T47D (cell line): ENCODE measurements around the gene KIF17.

ENCODE experiments used
- DNase-seq, 2 experiments: peaks; one replicate each; pipeline versions ENCODE4 v3.0.0 to v3.0.0-alpha.2; 2011 to 2012; ENCODE audit warnings: low read depth in 1 of 2, low spot score in 1 of 2
- JUND ChIP-seq: IDR thresholded peaks from 2 replicates; pipeline ENCODE4 v1.6.1; 2012; ENCODE audit warnings: low read depth
- in situ Hi-C: cut with HindIII; loops from 2 replicates; pipeline ENCODE4 v1.10.0; 2016; ENCODE audit warnings: low sequenced_read_pairs, low pct_unique_long_range_greater_than_20kb

KIF17 gene

DNA sequence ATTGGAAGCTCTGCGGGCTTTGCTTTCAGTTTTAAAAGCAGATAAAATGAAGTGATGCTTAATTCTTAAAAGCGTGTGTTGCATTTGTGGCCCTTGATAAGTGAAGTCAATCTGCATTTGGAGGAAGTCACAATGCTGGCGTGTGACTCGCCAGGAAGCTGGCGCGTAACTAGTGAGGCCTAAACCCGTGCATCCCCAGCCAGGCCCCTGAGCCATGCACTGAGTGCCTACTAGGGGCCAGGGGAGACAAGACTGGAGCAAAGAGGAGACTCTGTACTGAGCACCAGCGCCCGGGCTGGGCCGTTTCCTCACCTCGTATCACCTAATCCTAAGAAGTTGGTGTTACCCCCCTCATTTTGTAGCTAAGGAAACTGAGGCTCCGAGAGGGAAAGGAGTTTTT is 52.1 kb downstream of the KIF17 start:
- in situ Hi-C loops = no loop called here
- DNase-seq = no peak
- no peak for TF ChIP-seq JUND

DNA sequence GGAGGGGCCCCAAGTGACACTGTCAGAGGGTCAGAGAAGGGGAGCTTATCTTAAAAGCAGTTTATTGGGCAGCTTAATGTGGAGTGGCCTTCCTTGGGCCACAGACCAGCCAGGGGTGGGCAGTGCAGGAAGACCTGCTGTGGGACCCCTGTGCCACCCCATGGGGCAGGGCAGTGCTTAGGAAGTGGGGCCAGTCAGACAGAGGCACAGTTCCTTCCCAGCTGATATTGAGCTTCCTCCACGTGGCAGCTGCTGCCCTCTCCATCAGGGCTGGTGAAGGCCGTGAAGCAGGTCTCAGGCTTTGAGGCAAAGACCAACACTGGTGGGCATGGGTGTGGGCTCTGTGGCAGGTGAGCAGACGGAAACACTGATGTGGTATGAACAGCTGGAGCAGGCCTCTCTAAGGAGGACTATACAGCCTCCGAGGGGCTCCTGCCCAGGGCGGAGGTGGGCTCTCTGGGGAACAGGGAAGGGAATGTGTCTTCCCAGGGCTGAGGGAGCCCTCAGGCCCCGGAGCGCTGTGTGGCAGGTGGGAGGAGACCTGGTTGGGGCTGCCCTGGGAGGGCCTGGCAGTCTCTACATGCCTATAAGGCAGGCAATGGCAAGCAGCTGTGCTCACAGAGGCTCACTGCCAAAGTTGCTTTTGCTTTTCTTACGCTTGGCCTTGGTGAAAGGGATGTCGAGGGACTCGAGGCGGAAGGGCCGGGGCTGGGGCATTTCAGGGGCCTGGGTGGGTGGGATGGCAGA is 53.7 kb downstream of the KIF17 start:
- in situ Hi-C loops = no loop called here
- no peak for DNase-seq
- TF ChIP-seq JUND = no peak

DNA sequence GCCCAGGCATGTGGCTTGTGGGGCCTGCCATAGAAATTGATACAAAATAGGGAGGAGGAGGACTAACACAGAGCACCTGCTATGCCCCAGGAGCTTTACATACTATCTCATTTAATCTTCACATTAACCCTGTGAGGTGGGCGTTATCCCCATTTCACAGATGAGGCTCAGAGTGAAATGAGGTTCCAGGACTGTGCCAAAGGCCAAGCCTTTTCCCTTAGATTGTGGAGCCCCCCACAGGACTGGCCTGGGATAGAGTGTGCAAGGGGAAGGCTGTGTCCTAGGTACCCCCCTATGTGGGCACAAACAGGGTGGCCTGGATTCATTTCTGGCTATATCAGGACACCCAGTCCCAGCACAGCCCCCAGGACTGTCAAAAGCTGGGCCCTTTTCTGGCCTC is 54.4 kb downstream of the KIF17 start:
- no peak for TF ChIP-seq JUND
- DNase-seq = no peak
- in situ Hi-C loops = no loop called here

DNA sequence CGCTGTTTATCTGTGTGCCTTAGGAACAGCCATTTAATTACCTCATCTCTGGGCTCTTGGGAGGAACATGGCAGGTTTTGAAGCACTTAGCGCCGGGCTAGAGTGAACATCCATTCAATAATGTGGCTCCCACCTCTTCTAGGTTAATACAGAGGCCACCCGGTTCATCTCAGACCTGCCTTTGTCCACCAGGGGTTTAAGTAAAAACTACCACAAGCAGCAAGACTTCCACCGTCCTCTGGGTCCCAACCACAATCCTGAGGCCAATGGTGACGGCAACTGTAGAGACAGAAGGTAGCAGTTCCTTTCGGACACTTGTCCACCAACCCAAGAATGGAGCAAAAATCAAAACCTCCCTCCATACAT is 55.7 kb downstream of the KIF17 start:
- DNase-seq = no peak
- no peak for TF ChIP-seq JUND
- in situ Hi-C loops = no loop called here

DNA sequence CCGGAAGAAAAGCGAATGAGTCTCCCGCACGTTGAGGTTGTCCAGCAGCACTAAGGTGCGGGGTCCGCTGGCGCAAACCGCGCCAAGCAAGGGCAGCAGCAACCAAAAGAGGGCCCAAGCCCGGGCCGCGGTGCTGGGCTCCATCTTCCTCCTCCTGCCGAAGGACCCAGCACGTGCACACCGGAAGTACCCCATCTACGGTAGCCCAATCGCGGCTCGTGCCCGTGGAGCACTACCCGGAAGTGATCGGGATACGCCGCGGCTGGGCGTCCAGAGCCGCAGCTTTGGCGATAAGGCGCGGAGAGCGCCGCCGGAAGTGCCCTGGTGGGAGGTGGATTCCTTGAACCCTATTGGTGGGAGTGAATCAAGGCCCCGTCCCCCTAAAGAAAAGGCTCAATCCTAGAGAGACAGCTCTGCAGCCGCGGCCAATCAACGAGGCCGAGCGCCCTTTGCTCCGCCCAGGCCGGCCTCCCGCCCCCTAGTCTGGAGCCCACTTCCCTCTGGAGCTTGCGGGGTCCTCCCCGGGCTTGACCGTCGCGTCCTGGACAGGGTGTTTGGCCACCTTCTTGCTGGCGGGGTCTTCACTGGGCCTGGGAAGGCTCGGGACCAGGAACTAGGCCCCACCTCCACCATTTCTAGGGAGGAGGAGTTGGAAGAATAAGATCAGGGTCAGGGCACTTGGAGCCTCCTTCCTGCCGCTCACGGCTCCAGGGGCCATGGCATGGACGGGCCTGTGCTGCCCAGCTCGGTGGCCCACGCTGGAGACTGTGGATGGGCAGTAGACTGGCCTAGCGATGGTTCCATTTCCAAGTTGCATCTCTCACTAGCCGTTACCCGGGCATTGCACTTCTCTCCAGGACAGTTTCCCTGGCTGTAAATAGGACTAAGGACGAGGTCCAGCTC is 56.3 kb downstream of the KIF17 start, which contains the start of gene DDOST:
Gene DDOST, minus strand, starts transcription at position 163 of the 903 bp plus-strand sequence. Its CDS starts 19 bp downstream, at position 144.
- no peak for TF ChIP-seq JUND
- in situ Hi-C loops = no loop called here
- DNase-seq = peak; percentile 93 to 96

DNA sequence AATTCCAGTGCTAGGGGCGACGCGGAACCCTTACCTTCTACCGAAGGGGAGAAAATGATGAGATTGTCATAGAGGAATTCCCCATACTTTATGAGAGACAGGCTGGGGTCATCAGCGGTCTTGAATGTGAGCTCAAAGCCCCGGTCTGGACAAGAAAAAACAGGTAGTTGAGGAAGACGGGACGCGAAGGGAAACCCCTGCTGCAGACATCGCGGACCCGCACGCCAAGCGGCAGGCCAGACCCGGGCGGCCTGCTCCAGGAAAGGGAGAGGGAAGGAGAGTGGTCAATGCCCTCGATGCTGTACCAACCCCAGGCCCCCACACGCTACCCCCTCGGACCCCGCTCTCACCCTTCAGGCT is 57.0 kb downstream of the KIF17 start:
- TF ChIP-seq JUND = no peak
- no peak for DNase-seq
- in situ Hi-C loops = no loop called here

DNA sequence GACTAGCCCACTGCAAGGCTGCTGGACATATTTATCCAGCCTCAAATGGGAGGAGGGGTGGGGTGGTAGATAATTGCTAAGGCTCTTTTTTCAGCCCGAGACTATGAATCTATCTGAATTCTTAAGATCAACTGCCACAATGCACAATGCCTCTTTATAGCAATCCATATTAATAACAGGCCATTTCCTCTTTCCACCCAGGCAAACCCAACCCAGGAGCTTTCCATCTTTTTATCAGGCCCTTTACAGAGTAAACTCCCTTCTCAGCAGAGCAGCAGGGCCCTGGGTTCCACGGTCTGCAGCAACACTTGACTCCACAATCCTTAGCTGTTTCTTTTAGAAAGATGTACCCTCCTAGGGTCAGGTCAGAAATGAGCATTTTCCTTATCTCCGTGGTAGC is 57.4 kb downstream of the KIF17 start:
- no peak for DNase-seq
- in situ Hi-C loops = no loop called here
- no peak for TF ChIP-seq JUND

DNA sequence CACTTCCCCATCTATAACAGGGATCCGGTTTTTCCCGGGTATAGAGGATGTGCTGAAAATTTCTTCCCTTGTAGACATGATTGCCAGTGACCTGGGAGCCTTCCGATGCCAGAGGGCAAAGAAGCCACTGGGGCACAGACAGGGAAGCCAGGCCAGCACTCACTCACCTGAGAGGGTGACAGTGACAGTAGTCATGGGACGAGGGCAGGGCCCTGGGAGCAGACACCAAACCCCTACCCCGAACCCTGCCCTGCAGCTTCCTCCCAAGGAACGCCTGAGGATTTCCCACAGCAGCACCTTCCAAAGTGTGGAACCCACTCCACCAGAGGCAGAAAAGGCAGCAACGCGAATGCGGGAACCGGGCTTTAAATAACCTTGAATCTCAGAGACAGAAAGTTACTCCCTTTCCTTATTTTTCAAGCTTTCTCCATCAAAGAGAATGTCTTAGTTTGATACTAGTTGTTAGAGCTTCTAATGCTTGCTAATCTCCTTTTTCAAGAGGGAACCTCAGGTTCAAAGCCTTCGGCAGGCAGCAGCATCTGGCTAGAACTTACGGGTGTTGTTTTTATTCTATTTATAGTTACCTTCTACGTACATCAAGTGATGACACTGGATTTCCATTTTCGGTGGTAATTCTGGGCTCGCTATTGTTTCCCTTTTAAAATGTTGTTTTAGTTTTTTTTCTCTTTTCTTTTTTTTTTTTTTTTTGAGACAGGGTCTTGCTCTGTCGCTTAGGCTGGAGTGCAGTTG is 59.5 kb downstream of the KIF17 start:
- in situ Hi-C loops = no loop called here
- TF ChIP-seq JUND = no peak
- DNase-seq = no peak

DNA sequence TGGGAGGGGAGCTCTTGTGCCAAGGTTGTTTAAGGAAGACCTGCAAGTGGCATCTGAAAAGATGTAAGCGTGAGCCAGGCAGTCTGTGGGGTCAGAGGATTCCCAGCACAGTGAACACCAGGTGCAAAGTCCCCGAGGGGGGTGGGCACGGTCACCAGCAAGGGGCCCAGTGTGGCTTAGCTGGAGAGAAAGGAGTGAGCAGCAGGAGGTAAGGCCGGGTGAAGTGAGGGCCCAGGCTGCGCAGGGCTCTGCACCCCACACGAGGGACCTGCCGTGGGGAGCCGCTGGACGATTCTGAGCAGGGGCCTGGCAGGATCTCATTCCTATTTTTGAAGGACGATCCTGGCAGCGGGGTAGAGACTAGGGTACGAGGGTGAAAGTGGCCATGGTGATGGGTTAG is 60.8 kb downstream of the KIF17 start:
- in situ Hi-C loops = no loop called here
- no peak for DNase-seq
- TF ChIP-seq JUND = no peak

DNA sequence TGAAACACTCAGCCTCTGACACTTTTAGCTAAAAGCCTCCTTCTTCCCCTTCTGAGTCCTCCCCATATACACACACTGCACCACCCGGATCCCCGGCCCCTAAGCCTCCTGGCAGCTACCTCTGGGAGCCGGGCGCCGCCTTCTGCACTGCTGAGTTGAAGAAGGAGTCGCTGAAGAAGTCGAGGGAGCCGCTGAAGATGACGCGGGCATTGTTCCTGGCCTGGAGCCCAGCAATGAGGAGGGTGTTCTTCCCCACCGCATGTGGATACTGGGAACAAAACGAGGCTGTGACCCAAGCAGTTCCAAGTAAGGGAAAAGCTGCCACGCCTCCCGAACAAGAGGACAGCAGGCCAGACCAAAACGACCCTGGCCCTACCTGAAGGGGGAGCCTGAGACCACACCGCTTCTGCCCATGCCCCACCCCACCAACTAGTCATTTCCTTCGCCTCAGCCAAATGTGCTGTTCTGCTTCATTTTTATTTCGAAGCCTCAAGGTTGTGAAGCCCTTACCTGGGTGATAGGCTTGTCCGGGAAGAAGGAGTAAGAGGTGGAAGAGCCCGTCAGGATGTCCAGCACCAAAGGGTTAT is 63.6 kb downstream of the KIF17 start:
- no peak for DNase-seq
- in situ Hi-C loops = no loop called here
- no peak for TF ChIP-seq JUND

DNA sequence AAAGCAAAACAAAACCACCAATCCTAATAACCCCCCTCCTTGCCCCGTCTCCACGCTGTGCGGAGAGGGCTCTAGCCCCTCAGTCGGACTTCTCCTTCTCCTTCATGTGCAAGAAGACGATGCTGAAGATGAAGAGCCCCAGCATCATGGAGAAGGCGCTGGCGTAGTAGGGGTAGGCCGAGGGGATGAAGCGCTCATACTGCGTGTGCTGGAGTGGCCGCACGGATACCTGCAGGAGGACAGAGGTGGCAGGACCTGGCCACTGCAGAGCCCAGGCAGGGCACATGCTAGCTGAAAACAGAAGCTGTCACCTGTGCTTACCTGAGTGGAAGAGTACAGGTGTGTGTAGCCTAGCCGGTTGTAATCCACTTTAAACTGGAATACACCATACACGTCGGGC is 65.5 kb downstream of the KIF17 start:
- DNase-seq = no peak
- in situ Hi-C loops = no loop called here
- TF ChIP-seq JUND = no peak

DNA sequence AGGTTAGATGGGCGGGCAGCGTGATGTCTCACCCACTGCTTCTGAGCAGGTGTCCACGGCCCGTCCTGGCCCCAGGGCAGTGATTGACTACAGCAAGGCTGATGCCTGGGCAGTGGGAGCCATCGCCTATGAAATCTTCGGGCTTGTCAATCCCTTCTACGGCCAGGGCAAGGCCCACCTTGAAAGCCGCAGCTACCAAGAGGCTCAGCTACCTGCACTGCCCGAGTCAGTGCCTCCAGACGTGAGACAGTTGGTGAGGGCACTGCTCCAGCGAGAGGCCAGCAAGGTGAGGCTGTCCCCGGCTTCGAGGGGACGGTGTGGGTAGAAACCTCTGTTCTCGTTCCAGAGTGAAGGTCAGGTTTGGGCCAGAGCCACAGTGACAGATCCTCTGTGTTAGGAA is 68.9 kb downstream of the KIF17 start:
- no peak for TF ChIP-seq JUND
- in situ Hi-C loops = no loop called here
- no peak for DNase-seq
